ENCODE measurements around the gene ALPP. TPM values are rescaled to one million over a fixed set of nuclear protein-coding genes. Genes with fewer than 3 reads are reported as not detected.
"Not testable (repeated sequence)": the region's sequence is repeated elsewhere in the genome, so short reads cannot be mapped to it uniquely, and the experiment has no call there.

ALPP gene
- polyA plus RNA-seq, 3 donors, result not detected

GRCh38 chr2:232332244-232332939 lies 46.2 kb upstream of the ALPP start:
- DNase-seq; H3K9me3 ChIP-seq (replicated peaks in 1 of 2; ENCODE audit: control insufficient read depth in 1 of 2, insufficient read depth in 1 of 2, low read length in 2 of 2); intact Hi-C loops (cut with micrococcal nuclease); H3K9ac ChIP-seq (ENCODE audit: insufficient read depth, low read length, poor library complexity, severe bottlenecking); H4K20me1 ChIP-seq (ENCODE audit: insufficient read depth, low read length); H3K27me3 ChIP-seq (ENCODE audit: control insufficient read depth in 2 of 2, insufficient read depth in 2 of 2, low read length in 2 of 2); H3K27ac ChIP-seq (ENCODE audit: low read depth in 1 of 2, low read length in 2 of 2); H3K36me3 ChIP-seq (replicated peaks in 1 of 2; ENCODE audit: control insufficient read depth in 1 of 2, insufficient read depth in 2 of 2, low read length in 2 of 2); H2AFZ ChIP-seq (ENCODE audit: insufficient read depth, low read depth, low read length, poor library complexity, severe bottlenecking); H3K4me1 ChIP-seq (ENCODE audit: control insufficient read depth in 1 of 2, insufficient read depth in 2 of 2, low read length in 2 of 2); H3K27me3 Mint-ChIP-seq (ENCODE audit: low read depth in 3 of 3); H3K79me2 ChIP-seq (ENCODE audit: insufficient read depth, low read length); H3K9me3 Mint-ChIP-seq; H3K4me2 ChIP-seq (replicated peaks; ENCODE audit: extremely low read depth, low read length, poor library complexity, severe bottlenecking); H3K4me1 Mint-ChIP-seq; H3K4me3 ChIP-seq (replicated peaks in 1 of 3; ENCODE audit: low read depth in 2 of 3, low read length in 3 of 3); H3K4me3 Mint-ChIP-seq: not testable (repeated sequence)
- 95% methylated on average over 6 of the region's 26 CpGs for WGBS (ENCODE audit: insufficient coverage)
- peaks cover 4 to 14% of the 10 kb centered on the region in 2 donors for H3K36me3 Mint-ChIP-seq
- H3K27ac Mint-ChIP-seq, result peak overlapping the region in 3 of 7 donors; percentile 33 to 72 (median 57)

DNA sequence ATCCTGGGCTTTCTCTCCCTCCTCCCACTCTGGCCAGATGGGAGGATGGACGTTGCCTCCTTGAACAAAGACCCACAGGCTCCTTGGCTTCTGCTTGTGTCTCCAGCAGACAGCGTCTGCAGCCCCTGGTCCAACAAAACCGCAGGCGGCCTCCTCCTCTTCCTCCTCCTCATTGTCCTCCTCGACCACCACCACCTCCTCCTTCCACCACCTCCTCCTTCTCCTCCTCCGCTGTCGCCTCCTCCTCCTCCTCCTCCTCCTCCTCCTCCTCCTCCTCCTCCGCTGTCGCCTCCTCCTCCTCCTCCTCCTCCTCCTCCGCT lies 45.7 kb upstream of the ALPP start:
- DNase-seq, result no peak
- WGBS (ENCODE audit: insufficient coverage), result no CpG with 5 or more reads among the region's 10 CpGs
- Histone ChIP-seq H3K36me3 (replicated peaks in 1 of 2; ENCODE audit: control insufficient read depth in 1 of 2, insufficient read depth in 2 of 2, low read length in 2 of 2) (peaks cover 0 to 4% of the 10 kb centered on the region in 2 donors), H3K27ac (ENCODE audit: low read depth in 1 of 2, low read length in 2 of 2) (no peak overlapping the region), H3K79me2 (ENCODE audit: insufficient read depth, low read length) (no peaks in the 10 kb centered on the region), H4K20me1 (ENCODE audit: insufficient read depth, low read length) (no peaks in the 10 kb centered on the region), H3K4me2 (replicated peaks; ENCODE audit: extremely low read depth, low read length, poor library complexity, severe bottlenecking) (no peak overlapping the region), H3K4me1 (ENCODE audit: control insufficient read depth in 1 of 2, insufficient read depth in 2 of 2, low read length in 2 of 2) (no peaks in the 10 kb centered on the region), H3K27me3 (ENCODE audit: control insufficient read depth in 2 of 2, insufficient read depth in 2 of 2, low read length in 2 of 2) (no peaks in the 10 kb centered on the region), H3K4me3 (replicated peaks in 1 of 3; ENCODE audit: low read depth in 2 of 3, low read length in 3 of 3) (no peak overlapping the region), H2AFZ (ENCODE audit: insufficient read depth, low read depth, low read length, poor library complexity, severe bottlenecking) (no peak overlapping the region), H3K9me3 (replicated peaks in 1 of 2; ENCODE audit: control insufficient read depth in 1 of 2, insufficient read depth in 1 of 2, low read length in 2 of 2) (no peaks in the 10 kb centered on the region), H3K9ac (ENCODE audit: insufficient read depth, low read length, poor library complexity, severe bottlenecking) (no peak overlapping the region)
- Mint-ChIP-seq H3K27me3 (ENCODE audit: low read depth in 3 of 3) (peaks cover 0 to 2% (median 1%) of the 10 kb centered on the region in 3 donors), H3K4me3 (no peak overlapping the region), H3K4me1 (no peaks in the 10 kb centered on the region), H3K36me3 (peaks cover 4 to 14% of the 10 kb centered on the region in 2 donors), H3K9me3 (no peaks in the 10 kb centered on the region), H3K27ac (no peak overlapping the region)
- intact Hi-C loops (cut with micrococcal nuclease), result no loop called here
- TF ChIP-seq CTCF (IDR thresholded peaks at IDR 0.05), result no peak

Measured in CD14-positive monocyte (primary cell).